IMR-90 (cell line): Measurements from ENCODE around the gene PITPNC1. TPM values are rescaled to one million over a fixed set of nuclear protein-coding genes. Genes with fewer than 3 reads are reported as not detected.

Experiments
- ATAC-seq: fragments of 200-7000 bp; cut with Tn5 transposase; 2 replicates; pipeline ENCODE4 v1.9.1; 2020; ENCODE audit warnings: low read depth, mild to moderate bottlenecking, moderate library complexity
- BruUV-seq: library from RNA; stranded (reverse); fragments of 400-500 nt; replicated peaks from 2 replicates; lab custom pipeline; 2021; lab: Mats Ljungman, UMichigan
- CTCF ChIA-PET: fragments of 300-600 bp; formaldehyde crosslinking; extraction: SDS; loops from one replicate; lab custom pipeline; 2021; ENCODE audit warnings: antibody characterized with exemption; lab: Yijun Ruan, JAX
- POLR2A ChIA-PET: fragments of 300-600 bp; sonication (Branson Sonifier 250); formaldehyde crosslinking; loops from one replicate; lab custom pipeline; 2022; ENCODE audit warnings: antibody characterized with exemption; ENCODE audit not compliant: unreplicated experiment; lab: Charles Lee
- DNase-seq: peaks from one replicate; pipeline ENCODE4 v3.0.0; 2013
- H2AFZ ChIP-seq: replicated peaks from 2 replicates; pipeline ENCODE3; 2013; ENCODE audit warnings: low read length, mild to moderate bottlenecking; ENCODE audit not compliant: poor library complexity
- H2AK5ac ChIP-seq: 2 replicates; pipeline ENCODE4 v1.6.1; 2013; ENCODE audit warnings: low read depth, low read length, inconsistent platforms
- H2AK9ac ChIP-seq: replicated peaks from 2 replicates; pipeline ENCODE3; 2013; ENCODE audit warnings: mild to moderate bottlenecking, low read depth, low read length, moderate library complexity; ENCODE audit not compliant: poor library complexity
- H2BK120ac ChIP-seq: 2 replicates; pipeline ENCODE4 v1.6.1; 2013; ENCODE audit warnings: low read depth, low read length, inconsistent platforms
- H2BK15ac ChIP-seq: 3 replicates; pipeline ENCODE4 v1.6.1; 2013; ENCODE audit warnings: low read depth, low read length, inconsistent platforms
- H2BK20ac ChIP-seq: 2 replicates; pipeline ENCODE4 v1.6.1; 2013; ENCODE audit warnings: low read depth, mild to moderate bottlenecking, inconsistent platforms, low read length, moderate library complexity
- H2BK5ac ChIP-seq: 2 replicates; pipeline ENCODE4 v1.6.1; 2013; ENCODE audit warnings: mild to moderate bottlenecking, low read depth, low read length, inconsistent platforms; ENCODE audit not compliant: poor library complexity, severe bottlenecking
- H3K14ac ChIP-seq: replicated peaks from 2 replicates; pipeline ENCODE4 v1.6.1; 2013; ENCODE audit warnings: low read depth, low read length, inconsistent platforms
- H3K18ac ChIP-seq: 2 replicates; pipeline ENCODE4 v1.6.1; 2013; ENCODE audit warnings: low read depth, low read length, control low read depth
- H3K23ac ChIP-seq: 2 replicates; pipeline ENCODE4 v1.6.1; 2013; ENCODE audit warnings: low read depth, low read length, inconsistent platforms
- H3K27ac ChIP-seq: 2 replicates; pipeline ENCODE4 v1.5.1; 2013; ENCODE audit warnings: mild to moderate bottlenecking, control low read depth, low read length; ENCODE audit not compliant: insufficient read depth
- H3K27me3 ChIP-seq: 2 replicates; pipeline ENCODE4 v1.6.1; 2013; ENCODE audit warnings: low read length; ENCODE audit not compliant: control insufficient read depth, insufficient read depth
- H3K36me3 ChIP-seq: 2 replicates; pipeline ENCODE4 v1.6.1; 2013; ENCODE audit warnings: low read length, mixed read lengths; ENCODE audit not compliant: control insufficient read depth, insufficient read depth
- H3K4ac ChIP-seq: 2 replicates; pipeline ENCODE4 v1.6.1; 2013; ENCODE audit warnings: low read depth, low read length, inconsistent platforms
- H3K4me1 ChIP-seq: 2 replicates; pipeline ENCODE4 v1.6.1; 2013; ENCODE audit warnings: low read length, mixed read lengths; ENCODE audit not compliant: control insufficient read depth, insufficient read depth
- H3K4me2 ChIP-seq: 2 replicates; pipeline ENCODE4 v1.6.1; 2013; ENCODE audit warnings: low read depth, mild to moderate bottlenecking, control low read depth, low read length, moderate library complexity
- H3K4me3 ChIP-seq: 2 replicates; pipeline ENCODE4 v1.5.1; 2013; ENCODE audit warnings: low read depth, mild to moderate bottlenecking, control low read depth, low read length, moderate library complexity; ENCODE audit not compliant: insufficient read depth
- H3K56ac ChIP-seq: 2 replicates; pipeline ENCODE4 v1.6.1; 2013; ENCODE audit warnings: low read length, inconsistent platforms; ENCODE audit not compliant: insufficient read depth; ENCODE audit errors: extremely low read depth
- H3K79me1 ChIP-seq, 2 experiments: 2 replicates each; pipeline ENCODE4 v1.6.1; 2013; ENCODE audit warnings: low read length in 2 of 2, inconsistent platforms in 1 of 2, low read depth in 1 of 2
- H3K9ac ChIP-seq: 2 replicates; pipeline ENCODE4 v1.6.1; 2013; ENCODE audit warnings: low read depth, low read length, control low read depth
- H3K9me1 ChIP-seq: 2 replicates; pipeline ENCODE4 v1.6.1; 2013; ENCODE audit warnings: low read length, inconsistent platforms; ENCODE audit not compliant: insufficient read depth
- H3K9me3 ChIP-seq: 2 replicates; pipeline ENCODE4 v1.6.1; 2013; ENCODE audit warnings: low read length; ENCODE audit not compliant: control insufficient read depth, insufficient read depth
- H4K20me1 ChIP-seq: 2 replicates; pipeline ENCODE4 v1.6.1; 2013; ENCODE audit warnings: low read length, inconsistent platforms; ENCODE audit not compliant: insufficient read depth
- H4K5ac ChIP-seq: 2 replicates; pipeline ENCODE4 v1.6.1; 2013; ENCODE audit warnings: mild to moderate bottlenecking, low read depth, low read length, control low read depth
- H4K8ac ChIP-seq, 2 experiments: 2 replicates each; pipeline ENCODE4 v1.6.1; 2013; ENCODE audit warnings: low read depth in 2 of 2, low read length in 2 of 2, control low read depth in 1 of 2, inconsistent platforms in 1 of 2
- H4K91ac ChIP-seq: 2 replicates; pipeline ENCODE4 v1.6.1; 2013; ENCODE audit warnings: low read depth, low read length, inconsistent platforms; ENCODE audit not compliant: insufficient read depth
- BHLHE40 ChIP-seq: fragments of 150-350 bp; IDR thresholded peaks from 2 replicates; pipeline ENCODE4 v1.6.1; 2016; ENCODE audit warnings: mild to moderate bottlenecking, low read depth, low read length
- CEBPB ChIP-seq: IDR thresholded peaks from 2 replicates; pipeline ENCODE4 v1.6.1; 2012; ENCODE audit warnings: low read depth, low read length, improper control_type of control experiment
- CHD1 ChIP-seq: IDR thresholded peaks from 2 replicates; pipeline ENCODE4 v1.6.1; 2012; ENCODE audit warnings: low read depth, low read length, improper control_type of control experiment
- FOS ChIP-seq: fragments of 150-350 bp; IDR thresholded peaks from 2 replicates; pipeline ENCODE4 v1.6.1; 2016; ENCODE audit warnings: low read depth, low read length
- MAFK ChIP-seq: IDR thresholded peaks from 2 replicates; pipeline ENCODE4 v1.6.1; 2012; ENCODE audit warnings: low read depth, low read length, improper control_type of control experiment
- MAZ ChIP-seq: IDR thresholded peaks from 2 replicates; pipeline ENCODE4 v1.6.1; 2012; ENCODE audit warnings: low read depth, mild to moderate bottlenecking, low read length, improper control_type of control experiment, moderate library complexity, borderline replicate concordance
- MXI1 ChIP-seq: IDR thresholded peaks from 2 replicates; pipeline ENCODE4 v1.6.1; 2012; ENCODE audit warnings: low read depth, mild to moderate bottlenecking, low read length, moderate library complexity, borderline replicate concordance
- NFE2L2 ChIP-seq: fragments of 150-350 bp; IDR thresholded peaks from 2 replicates; pipeline ENCODE4 v1.6.1; 2016; ENCODE audit warnings: low read depth, mild to moderate bottlenecking, low read length
- POLR2A ChIP-seq: IDR thresholded peaks from 2 replicates; pipeline ENCODE4 v1.6.1; 2012; ENCODE audit warnings: mild to moderate bottlenecking, low read depth, low read length
- RAD21 ChIP-seq: IDR thresholded peaks from 2 replicates; pipeline ENCODE4 v1.6.1; 2012; ENCODE audit warnings: low read length, improper control_type of control experiment
- RCOR1 ChIP-seq: IDR thresholded peaks from 2 replicates; pipeline ENCODE4 v1.6.1; 2012; ENCODE audit warnings: mild to moderate bottlenecking, low read length, improper control_type of control experiment; ENCODE audit not compliant: insufficient replicate concordance
- RFX5 ChIP-seq: IDR thresholded peaks from 2 replicates; pipeline ENCODE4 v1.8.0; 2012; ENCODE audit warnings: low read depth, mild to moderate bottlenecking, low read length, moderate library complexity
- SMC3 ChIP-seq: fragments of 150-350 bp; IDR thresholded peaks from 2 replicates; pipeline ENCODE4 v1.6.1; 2016; ENCODE audit warnings: low read depth, mild to moderate bottlenecking, antibody characterized with exemption, low read length, moderate library complexity
- WGBS, 2 experiments: methylation state at CpG; one replicate each; pipeline versions ENCODE4 v1.1.5 to v1.1.7; 2013; ENCODE audit warnings: missing lambda C conversion rate in 2 of 2; ENCODE audit not compliant: insufficient read length in 1 of 2; ENCODE audit errors: extremely low coverage in 2 of 2; 5-methylcytosine and 5-hydroxymethylcytosine counted together
- dilution Hi-C: fragments of 300-500 bp; cut with HindIII; formaldehyde crosslinking; loops from one replicate; pipeline ENCODE4 v1.14.3; 2018; ENCODE audit warnings: low sequenced_read_pairs; ENCODE audit not compliant: unreplicated experiment
- in situ Hi-C: fragments of 300-500 bp; cut with MboI; formaldehyde crosslinking; loops from 3 replicates; pipeline ENCODE4 v1.14.3; 2019; ENCODE audit warnings: low sequenced_read_pairs, inconsistent platforms, mixed read lengths
- intact Hi-C: fragments of 100-400 bp; cut with micrococcal nuclease; formaldehyde crosslinking; loops from 2 replicates; pipeline ENCODE4 v1.10.0; 2022
- polyA plus RNA-seq, 3 experiments: library from polyadenylated mRNA; depleted of rRNA; stranded (reverse); fragments of >200 nt; gene quantifications; 2 replicates each; pipeline ENCODE4 v1.2.3, GENCODE V29; 2012; ENCODE audit warnings: low replicate concordance in 1 of 3
- total RNA-seq: library from RNA; depleted of rRNA; stranded (reverse); fragments of >200 nt; gene quantifications from 2 replicates; pipeline ENCODE4 v1.2.3, GENCODE V29; 2012
- TF ChIP-seq, protein P1 (sequence below): fragments of 150-350 bp; IDR thresholded peaks from 2 replicates; pipeline ENCODE4 v1.6.1; 2016; ENCODE audit warnings: low read depth, mild to moderate bottlenecking, low read length, moderate library complexity, borderline replicate concordance
- TF ChIP-seq, protein P2 (sequence below): fragments of 150-350 bp; IDR thresholded peaks from 2 replicates; pipeline ENCODE4 v1.6.1; 2017; ENCODE audit warnings: mild to moderate bottlenecking, antibody characterized with exemption, low read length, low read depth
- TF ChIP-seq, protein P3 (sequence below): conservative IDR thresholded peaks from 2 replicates; pipeline ENCODE4 v1.5.1; 2012; ENCODE audit warnings: mild to moderate bottlenecking, low read depth, low read length, improper control_type of control experiment

PITPNC1 gene
- total and polyA plus RNA-seq, 2 of the 4 experiments (the other 2 are of a cell fraction) = 4.1 TPM

DNA sequence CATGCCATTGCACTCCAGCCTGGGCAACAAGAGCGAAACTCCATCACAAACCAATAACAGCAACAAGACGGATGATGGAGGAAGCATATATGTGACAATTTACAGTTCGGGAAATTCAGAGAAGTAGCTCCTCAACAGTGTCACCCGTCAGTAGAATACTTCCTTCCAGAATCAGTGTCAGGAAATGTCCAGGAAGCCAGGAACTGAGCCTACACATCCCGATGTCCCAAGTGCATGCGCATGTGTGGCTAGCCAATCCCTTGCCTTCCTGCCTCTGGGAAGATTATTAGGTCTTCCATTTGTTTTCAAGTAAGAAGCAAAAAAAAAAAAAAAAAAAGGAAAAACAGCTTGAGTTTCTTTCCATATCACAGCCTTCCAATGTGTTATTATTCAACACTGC, 1.4 kb upstream of the PITPNC1 start:
- Histone ChIP-seq H2BK120ac (no peak overlapping the region), H3K56ac (no peak overlapping the region), H2BK20ac (peak overlapping the region; percentile 36), H3K23ac (no peak overlapping the region), H4K8ac (no peak overlapping the region), H3K9me1 (peaks cover 6% of the 10 kb centered on the region; the same call in 1 of the 2 replicates), H4K91ac (no peak overlapping the region), H2AK5ac (0 out of 2 replicates have a peak overlapping the region, but pooled peaks have one; percentile 4), H2AK9ac (no peak overlapping the region), H2AFZ (no peak overlapping the region), H4K20me1 (no peaks in the 10 kb centered on the region), H3K9me3 (no peaks in the 10 kb centered on the region), H2BK5ac (no peak overlapping the region), H3K18ac (no peak overlapping the region), H3K14ac (no peak overlapping the region), H3K27ac (no peak overlapping the region), H3K79me1 (peaks cover 6 to 13% of the 10 kb centered on the region in 2 experiments), H3K9ac (no peak overlapping the region), H3K4me1 (peaks cover 5% of the 10 kb centered on the region; the same call in 1 of the 2 replicates), H4K5ac (no peak overlapping the region), H3K4me2 (no peak overlapping the region), H3K27me3 (no peaks in the 10 kb centered on the region), H3K4me3 (no peak overlapping the region), H3K36me3 (no peaks in the 10 kb centered on the region), H2BK15ac (no peak overlapping the region), H3K4ac (peak overlapping the region; percentile 20; the same call in 1 of the 2 replicates)
- CTCF ChIA-PET = interaction anchor here (0.6 to 2.1 kb wide), 4 partner anchors 16 to 311 kb away, joined by 3 to 9 read pairs (median 6); no protein-coding TSS in a partner anchor
- BruUV-seq = no TSS peak
- TF ChIP-seq MXI1 (no peak), NFE2L2 (no peak), CEBPB (no peak), CHD1 (no peak), MAFK (no peak), MAZ (no peak), BHLHE40 (no peak), RFX5 (no peak), RCOR1 (no peak), RAD21 (no peak), POLR2A (no peak), FOS (no peak), SMC3 (no peak)
- TF ChIP-seq, protein P1, sequence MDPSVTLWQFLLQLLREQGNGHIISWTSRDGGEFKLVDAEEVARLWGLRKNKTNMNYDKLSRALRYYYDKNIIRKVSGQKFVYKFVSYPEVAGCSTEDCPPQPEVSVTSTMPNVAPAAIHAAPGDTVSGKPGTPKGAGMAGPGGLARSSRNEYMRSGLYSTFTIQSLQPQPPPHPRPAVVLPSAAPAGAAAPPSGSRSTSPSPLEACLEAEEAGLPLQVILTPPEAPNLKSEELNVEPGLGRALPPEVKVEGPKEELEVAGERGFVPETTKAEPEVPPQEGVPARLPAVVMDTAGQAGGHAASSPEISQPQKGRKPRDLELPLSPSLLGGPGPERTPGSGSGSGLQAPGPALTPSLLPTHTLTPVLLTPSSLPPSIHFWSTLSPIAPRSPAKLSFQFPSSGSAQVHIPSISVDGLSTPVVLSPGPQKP = no peak
- TF ChIP-seq, protein P2, sequence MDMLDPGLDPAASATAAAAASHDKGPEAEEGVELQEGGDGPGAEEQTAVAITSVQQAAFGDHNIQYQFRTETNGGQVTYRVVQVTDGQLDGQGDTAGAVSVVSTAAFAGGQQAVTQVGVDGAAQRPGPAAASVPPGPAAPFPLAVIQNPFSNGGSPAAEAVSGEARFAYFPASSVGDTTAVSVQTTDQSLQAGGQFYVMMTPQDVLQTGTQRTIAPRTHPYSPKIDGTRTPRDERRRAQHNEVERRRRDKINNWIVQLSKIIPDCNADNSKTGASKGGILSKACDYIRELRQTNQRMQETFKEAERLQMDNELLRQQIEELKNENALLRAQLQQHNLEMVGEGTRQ = no peak
- TF ChIP-seq, protein P3, sequence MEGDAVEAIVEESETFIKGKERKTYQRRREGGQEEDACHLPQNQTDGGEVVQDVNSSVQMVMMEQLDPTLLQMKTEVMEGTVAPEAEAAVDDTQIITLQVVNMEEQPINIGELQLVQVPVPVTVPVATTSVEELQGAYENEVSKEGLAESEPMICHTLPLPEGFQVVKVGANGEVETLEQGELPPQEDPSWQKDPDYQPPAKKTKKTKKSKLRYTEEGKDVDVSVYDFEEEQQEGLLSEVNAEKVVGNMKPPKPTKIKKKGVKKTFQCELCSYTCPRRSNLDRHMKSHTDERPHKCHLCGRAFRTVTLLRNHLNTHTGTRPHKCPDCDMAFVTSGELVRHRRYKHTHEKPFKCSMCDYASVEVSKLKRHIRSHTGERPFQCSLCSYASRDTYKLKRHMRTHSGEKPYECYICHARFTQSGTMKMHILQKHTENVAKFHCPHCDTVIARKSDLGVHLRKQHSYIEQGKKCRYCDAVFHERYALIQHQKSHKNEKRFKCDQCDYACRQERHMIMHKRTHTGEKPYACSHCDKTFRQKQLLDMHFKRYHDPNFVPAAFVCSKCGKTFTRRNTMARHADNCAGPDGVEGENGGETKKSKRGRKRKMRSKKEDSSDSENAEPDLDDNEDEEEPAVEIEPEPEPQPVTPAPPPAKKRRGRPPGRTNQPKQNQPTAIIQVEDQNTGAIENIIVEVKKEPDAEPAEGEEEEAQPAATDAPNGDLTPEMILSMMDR = no peak
- intact Hi-C loops (loop anchor here (2.0 kb wide), 1 partner anchor 255 kb away; no protein-coding TSS in a partner anchor), dilution Hi-C loops (no loop called here), in situ Hi-C loops (no loop called here)
- DNase-seq = no peak
- no CpG with 5 or more reads among the region's 6 CpGs for WGBS, 2 experiments
- POLR2A ChIA-PET = no interaction called here
- ATAC-seq = no peak
